IMR-90 (cell line): ENCODE data around the gene CDCP1.

ENCODE experiments used
- CEBPB ChIP-seq: IDR thresholded peaks from 2 replicates; pipeline ENCODE4 v1.6.1; 2012; ENCODE audit warnings: low read depth, low read length, improper control_type of control experiment
- MAFK ChIP-seq: IDR thresholded peaks from 2 replicates; pipeline ENCODE4 v1.6.1; 2012; ENCODE audit warnings: low read depth, low read length, improper control_type of control experiment
- MXI1 ChIP-seq: IDR thresholded peaks from 2 replicates; pipeline ENCODE4 v1.6.1; 2012; ENCODE audit warnings: low read depth, mild to moderate bottlenecking, low read length, moderate library complexity, borderline replicate concordance
- POLR2A ChIP-seq: IDR thresholded peaks from 2 replicates; pipeline ENCODE4 v1.6.1; 2012; ENCODE audit warnings: mild to moderate bottlenecking, low read depth, low read length
- RFX5 ChIP-seq: IDR thresholded peaks from 2 replicates; pipeline ENCODE4 v1.8.0; 2012; ENCODE audit warnings: low read depth, mild to moderate bottlenecking, low read length, moderate library complexity
- SMC3 ChIP-seq: fragments of 150-350 bp; IDR thresholded peaks from 2 replicates; pipeline ENCODE4 v1.6.1; 2016; ENCODE audit warnings: low read depth, mild to moderate bottlenecking, antibody characterized with exemption, low read length, moderate library complexity
- TF ChIP-seq, protein P1 (sequence below): conservative IDR thresholded peaks from 2 replicates; pipeline ENCODE4 v1.5.1; 2012; ENCODE audit warnings: mild to moderate bottlenecking, low read depth, low read length, improper control_type of control experiment
- TF ChIP-seq, protein P2 (sequence below): fragments of 150-350 bp; IDR thresholded peaks from 2 replicates; pipeline ENCODE4 v1.6.1; 2017; ENCODE audit warnings: mild to moderate bottlenecking, antibody characterized with exemption, low read length, low read depth

DNA sequence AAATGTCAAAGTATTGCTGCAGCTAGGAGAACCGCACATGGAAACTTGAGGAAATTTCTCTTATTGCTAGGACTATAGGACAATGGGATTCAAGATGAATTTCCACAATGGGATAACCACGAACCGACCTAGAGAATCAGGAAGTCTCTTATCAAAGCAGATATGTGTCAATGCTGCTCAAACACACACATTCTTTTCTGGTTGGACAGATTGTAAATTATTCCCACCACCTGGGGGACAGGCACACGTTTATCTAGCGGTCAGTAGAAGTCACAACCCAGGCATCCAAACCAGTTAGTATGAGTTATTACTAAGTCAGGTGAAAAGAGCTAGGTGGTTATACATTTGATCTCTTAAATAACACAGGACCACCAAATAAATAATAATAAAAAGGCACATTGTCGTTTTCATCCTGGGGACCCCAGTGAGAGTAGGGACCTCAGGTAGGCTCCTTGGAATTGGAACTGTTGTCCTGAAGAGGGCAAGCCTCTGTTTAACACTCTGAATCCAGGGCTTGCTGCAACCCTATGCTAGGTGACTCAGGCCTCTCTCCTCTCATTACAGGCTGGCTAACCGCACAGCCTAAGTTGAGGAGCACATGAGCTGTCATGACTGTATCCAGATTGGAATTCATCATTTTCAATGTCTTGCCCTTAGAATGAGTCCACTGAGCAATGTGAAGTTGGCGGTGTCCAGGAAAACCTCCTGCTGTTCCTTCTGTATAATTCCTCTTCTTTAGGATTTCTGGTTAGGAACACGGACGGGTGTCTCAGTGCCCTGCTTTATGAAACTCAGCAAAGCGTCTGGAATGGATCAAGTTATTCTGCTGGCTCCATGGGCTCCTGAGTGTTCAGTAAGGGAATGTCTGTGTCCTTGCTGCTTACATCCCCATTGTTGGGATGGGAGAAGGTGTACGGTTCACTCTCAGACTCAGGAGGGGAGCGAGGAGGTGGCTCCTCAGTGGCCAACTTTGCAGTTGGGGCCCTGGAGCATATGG, 61.1 kb downstream of the CDCP1 start:
- TF ChIP-seq CEBPB (peak; percentile 88), MAFK (no peak), POLR2A (no peak), RFX5 (no peak), SMC3 (peak; percentile 11; the same call in 1 of the 2 replicates), MXI1 (peak; percentile 71)
- TF ChIP-seq, protein P1, sequence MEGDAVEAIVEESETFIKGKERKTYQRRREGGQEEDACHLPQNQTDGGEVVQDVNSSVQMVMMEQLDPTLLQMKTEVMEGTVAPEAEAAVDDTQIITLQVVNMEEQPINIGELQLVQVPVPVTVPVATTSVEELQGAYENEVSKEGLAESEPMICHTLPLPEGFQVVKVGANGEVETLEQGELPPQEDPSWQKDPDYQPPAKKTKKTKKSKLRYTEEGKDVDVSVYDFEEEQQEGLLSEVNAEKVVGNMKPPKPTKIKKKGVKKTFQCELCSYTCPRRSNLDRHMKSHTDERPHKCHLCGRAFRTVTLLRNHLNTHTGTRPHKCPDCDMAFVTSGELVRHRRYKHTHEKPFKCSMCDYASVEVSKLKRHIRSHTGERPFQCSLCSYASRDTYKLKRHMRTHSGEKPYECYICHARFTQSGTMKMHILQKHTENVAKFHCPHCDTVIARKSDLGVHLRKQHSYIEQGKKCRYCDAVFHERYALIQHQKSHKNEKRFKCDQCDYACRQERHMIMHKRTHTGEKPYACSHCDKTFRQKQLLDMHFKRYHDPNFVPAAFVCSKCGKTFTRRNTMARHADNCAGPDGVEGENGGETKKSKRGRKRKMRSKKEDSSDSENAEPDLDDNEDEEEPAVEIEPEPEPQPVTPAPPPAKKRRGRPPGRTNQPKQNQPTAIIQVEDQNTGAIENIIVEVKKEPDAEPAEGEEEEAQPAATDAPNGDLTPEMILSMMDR, result no peak
- TF ChIP-seq, protein P2, sequence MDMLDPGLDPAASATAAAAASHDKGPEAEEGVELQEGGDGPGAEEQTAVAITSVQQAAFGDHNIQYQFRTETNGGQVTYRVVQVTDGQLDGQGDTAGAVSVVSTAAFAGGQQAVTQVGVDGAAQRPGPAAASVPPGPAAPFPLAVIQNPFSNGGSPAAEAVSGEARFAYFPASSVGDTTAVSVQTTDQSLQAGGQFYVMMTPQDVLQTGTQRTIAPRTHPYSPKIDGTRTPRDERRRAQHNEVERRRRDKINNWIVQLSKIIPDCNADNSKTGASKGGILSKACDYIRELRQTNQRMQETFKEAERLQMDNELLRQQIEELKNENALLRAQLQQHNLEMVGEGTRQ, result peak; percentile 46; the same call in 1 of the 2 replicates
